Stimulated activated CD8-positive, alpha-beta memory T cell treated with anti-CD3 and anti-CD28 coated beads, Interleukin-4, amount 100 ng/mL, for 48 hours (primary cell): ENCODE data around the gene KRT6A.
"Not testable (repeated sequence)": the region's sequence is repeated elsewhere in the genome, so short reads cannot be mapped to it uniquely, and the experiment has no call there.

Source experiments
- DNase-seq: peaks from one replicate; pipeline ENCODE4 v3.0.0-alpha.2; 2020

KRT6A gene

DNA sequence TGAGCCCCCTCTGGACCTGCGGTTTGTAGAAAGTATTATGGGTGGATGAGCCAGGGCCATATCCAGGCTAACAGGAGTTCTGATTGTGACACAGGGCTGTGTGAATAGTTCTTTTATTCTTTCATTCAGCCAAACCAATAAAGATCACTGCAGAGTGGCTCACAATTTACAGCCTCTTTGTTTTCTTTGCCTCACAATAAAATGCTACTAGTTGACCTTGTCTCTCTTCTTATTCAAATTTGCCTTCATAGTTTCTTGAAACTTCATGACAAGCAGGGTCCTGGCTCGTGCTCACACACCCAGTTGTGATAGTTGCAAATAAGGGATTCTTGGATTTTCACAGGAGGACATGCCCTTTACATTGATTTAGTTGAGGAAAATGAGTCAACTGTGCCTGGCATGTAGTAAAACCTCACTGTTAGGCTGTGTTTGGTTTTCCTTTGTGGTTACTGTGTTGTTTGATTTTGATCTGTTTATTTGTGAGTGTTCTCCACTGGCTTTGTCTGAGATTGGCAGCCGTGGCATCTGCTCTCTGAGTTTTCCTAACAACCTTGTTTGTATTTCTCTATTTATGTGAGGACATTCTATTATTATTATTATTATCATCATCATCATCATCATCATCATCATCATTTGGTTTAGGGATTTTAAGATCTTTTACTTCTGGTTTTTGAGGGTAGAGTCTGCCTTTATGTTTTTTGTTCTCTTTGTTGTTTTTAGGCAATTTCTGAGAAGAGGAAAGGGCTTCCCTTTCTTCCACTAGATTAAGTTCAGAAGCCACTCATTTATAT, 38.5 kb downstream of the KRT6A start:
- DNase-seq, result no peak

GRCh38 chr12:52452101-52452500, 41.0 kb downstream of the KRT6A start, which contains the start of gene KRT6B:
TSS of gene KRT6B (minus strand) at chr12:52452146. CDS start at chr12:52452078, 68 bp downstream.
- DNase-seq, result no peak

DNA sequence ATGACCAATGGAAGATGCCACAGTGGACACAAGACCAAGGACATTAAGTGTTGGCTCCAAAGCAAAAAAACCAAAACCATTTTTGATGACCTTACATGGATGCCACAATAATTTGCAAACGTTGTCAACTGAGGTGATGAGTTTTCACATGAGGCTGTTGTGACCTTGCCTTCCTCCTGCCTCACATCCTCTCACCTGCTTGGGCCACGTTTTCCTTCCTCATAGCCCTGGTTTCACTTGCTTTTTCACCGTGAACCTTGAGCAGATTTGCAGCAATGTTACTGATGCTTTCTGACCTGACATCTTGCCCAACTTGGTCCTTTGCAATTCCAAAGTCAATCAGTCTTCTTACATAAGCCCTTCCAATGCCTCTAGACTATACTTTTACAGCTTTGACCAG, 44.8 kb downstream of the KRT6A start:
- DNase-seq, result no peak

DNA sequence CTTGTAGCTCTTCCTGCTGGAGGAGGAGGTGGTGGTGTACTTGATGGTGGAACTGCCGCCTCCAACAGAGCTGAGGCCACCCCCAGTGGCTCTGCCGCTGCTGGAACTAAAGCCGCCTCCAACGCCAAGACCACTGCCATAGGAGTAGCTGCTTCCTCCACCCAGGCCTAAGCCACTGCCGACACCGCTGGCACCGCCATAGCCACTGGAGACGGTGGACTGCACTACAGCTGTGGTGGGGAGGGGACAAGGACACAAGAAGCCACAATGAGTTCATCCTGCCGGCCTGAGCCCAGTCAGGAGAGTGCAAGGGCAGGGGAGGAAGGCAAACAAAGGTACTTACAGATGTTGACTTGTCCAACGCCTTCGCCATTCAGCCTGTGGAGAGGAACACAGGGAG, 45.9 kb downstream of the KRT6A start:
- DNase-seq, result not testable (repeated sequence)

DNA sequence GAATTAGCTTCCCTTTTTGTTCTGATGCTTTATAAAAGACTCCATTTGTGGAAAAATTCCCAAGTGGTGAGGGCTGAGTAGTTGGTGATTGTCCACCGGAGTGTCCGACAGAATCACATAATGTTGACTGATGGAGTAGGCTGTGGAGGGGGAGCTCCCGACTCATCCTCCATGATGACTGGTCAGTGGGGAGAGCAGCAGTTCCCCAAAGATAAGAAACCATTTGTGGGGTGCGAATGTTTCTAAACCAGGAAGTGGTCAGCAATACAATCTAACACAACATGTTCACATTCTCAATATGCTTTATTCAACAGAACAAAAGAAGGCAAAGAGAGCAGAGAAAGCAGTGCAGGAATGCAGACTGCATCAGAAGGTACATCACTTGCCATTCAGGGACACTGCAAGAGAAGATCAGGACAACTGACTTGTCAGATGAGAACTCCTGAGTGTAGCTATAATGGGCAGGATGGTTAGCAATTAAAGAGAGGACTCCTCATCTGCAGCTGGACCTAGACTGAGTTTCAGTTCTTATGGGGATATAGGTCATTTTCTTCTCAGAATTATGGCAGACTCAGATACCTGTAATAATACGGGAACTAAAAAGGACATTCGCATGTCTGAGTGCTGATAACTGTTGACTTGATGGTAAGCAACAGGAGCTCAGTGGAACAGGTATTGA, 46.6 kb downstream of the KRT6A start:
- DNase-seq, result no peak

DNA sequence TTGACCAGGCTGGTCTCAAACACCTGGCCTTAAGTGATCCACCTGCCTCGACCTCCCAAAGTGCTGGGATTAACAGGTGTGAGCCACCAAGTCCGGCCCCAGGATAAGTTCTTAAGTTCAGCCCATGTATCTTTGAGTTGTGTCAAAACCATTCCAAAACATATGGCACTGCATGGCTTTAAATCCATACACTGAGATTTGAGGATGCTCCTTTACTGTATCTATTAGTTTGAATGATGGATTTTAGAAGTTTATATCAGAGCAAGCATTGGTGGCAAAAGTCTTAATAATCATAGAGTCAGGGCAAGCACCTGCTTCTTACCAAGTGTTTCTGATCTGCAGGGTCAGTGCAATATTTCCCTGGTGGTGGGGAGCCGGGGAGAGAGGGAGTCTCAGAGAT, 47.2 kb downstream of the KRT6A start:
- no peak for DNase-seq

- DNase-seq, result no peak
Observed at GRCh38 chr12:52444647-52445595, 48.1 kb downstream of the KRT6A start.

DNA sequence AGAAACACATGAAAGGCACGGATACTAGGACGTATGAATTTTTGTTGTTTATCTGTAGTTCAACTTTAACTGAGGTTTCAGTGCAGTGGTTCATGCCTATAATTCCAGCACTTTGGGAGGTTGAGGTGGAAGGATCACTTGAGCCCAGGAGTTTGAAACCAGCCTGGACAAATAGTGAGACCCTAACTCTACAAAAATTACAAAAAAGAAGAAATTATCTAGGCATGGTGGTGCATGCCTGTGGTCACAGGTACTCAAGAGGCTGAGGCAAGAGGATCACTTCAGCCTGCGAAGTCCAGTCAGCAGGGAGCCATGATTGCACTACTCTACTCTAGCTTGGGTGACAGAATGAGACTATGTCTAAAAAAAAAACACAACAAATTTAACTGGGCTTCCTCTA, 49.1 kb downstream of the KRT6A start:
- no peak for DNase-seq

DNA sequence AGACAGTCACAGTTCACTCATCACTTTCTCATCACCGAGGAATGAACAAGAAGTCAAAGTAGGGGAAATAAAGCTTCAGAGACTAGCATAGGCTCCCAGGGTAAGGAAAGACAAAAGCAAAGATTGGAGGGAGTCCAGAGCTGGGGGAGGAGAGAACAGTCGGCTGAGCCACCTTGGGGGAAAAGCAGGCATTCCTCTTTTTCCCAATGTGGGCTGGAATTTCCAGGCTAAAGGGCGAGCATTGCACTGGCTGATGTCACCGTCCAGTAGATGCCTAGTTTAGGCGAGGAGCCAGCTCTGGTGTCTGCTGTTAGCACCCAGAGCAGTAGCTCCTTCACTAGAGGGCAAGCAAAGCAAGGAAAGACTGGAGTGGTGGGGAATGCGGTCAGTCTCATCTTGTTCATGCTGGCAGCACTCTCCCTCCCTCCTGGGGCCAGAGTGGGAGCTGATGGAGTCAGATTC, 50.4 kb downstream of the KRT6A start:
- no peak for DNase-seq

- no peak for DNase-seq
Observed at GRCh38 chr12:52441320-52441911, 51.6 kb downstream of the KRT6A start.

- no peak for DNase-seq
Observed at GRCh38 chr12:52440821-52441319, 52.2 kb downstream of the KRT6A start.

DNA sequence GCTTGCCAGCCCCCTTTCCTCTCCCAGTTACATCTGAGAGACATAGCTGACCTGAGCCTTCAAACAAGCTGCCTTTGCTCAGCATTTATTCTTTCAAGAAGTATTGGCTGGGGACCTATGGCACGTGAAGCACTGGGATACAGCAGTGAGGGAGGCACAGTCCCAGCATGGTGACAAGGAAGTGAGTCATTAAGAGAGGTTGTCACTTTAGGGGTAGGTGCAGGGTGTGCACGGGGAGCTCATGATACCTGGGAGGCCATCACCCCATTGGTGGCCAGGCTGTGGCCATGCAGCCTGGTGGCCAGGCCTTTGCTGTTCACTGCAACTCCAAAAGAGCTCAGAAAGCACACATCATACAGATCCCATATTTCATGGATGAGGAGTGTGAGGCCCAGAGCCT, 53.2 kb downstream of the KRT6A start:
- no peak for DNase-seq

- DNase-seq, result no peak
Observed at GRCh38 chr12:52439420-52439819, 53.6 kb downstream of the KRT6A start.

DNA sequence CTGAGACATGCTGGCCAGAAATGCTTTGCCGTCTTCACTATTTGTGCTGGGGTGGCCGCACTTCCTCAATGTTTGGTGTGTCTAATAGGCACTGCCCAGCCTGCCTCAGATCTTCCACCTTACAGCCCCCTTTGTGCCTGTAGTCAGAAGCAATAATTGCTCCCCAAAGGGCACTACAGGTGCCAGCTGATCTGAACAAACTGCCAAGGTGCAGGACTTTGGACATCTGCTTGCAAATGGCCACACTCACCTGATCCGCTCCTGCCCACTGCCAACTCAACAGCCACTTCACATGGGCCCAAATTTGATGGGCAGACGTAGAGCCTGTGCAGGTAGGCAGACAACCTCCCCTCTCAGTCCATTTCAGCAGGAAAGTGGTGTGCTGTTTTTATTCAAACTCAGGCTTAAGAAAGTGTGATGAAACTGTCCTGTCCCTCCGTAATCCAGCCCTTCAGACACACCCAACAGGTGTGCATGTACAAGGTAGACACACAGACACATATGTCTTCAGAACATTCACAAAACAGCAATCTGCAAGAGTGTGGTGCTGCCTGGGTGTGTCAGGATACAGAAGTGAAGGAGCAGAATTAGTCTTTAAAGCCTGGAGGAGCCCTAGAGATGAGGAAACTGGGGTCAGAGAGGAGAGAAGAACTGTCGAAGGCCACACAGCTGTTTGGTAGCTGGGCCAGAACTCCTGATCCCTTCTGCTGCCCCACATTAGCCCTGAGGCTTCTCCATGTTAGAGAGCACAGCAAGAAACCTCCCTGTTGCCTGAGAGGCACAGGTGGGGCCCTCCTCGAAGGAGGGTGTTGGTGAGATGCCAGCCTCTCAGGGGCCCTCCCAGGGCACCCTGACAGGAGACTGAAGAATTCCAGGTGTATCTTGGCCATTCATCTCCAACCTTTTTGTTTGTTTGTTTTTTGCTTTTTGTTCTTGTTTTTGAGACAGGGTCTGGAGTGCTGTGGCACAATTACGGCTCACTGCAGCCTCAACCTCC, 54.5 kb downstream of the KRT6A start:
- no peak for DNase-seq

GRCh38 chr12:52437508-52437907, 55.5 kb downstream of the KRT6A start:
- DNase-seq, result no peak
